Activated CD4-positive, alpha-beta T cell treated with anti-CD3 and anti-CD28 coated beads for 4 hours (primary cell): ENCODE measurements around the gene MLEC.

Experiments used
- DNase-seq, 2 donors: peaks; one replicate each; pipeline ENCODE4 v3.0.0-alpha.2; 2020

MLEC gene

DNA sequence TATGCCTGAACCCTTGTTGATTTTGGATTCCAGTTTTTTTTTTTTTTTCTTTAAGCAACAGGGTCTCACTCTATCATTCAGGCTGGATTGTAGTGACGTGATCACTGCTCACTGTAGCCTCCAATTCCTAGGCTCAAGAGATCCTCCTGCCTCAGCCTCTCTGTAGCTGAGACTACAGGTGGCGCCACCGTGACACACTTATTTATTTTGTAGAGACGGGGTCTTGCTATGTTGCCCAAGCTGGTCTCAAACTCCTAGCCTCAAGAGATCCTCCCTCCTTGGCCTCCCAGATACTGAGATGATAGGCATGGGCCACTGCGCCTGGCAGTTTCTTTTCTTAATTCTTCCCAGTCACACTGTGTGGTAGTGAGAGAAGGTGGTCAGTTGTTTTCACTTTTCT lies 63.9 kb downstream of the MLEC start:
- DNase-seq: no peak

- DNase-seq: no peak
Measured at GRCh38 chr12:120751389-120751788, 64.4 kb downstream of the MLEC start.
